Thoracic aorta (tissue), 2 donors: Measurements from ENCODE around the gene OSBP2. TPM values are rescaled to one million over a fixed set of nuclear protein-coding genes. Genes with fewer than 3 reads are reported as not detected.

Source experiments
- ATAC-seq: fragments of 150-250 bp; one replicate; pipeline ENCODE4 v1.8.0; 2017; ENCODE audit warnings: low read depth; ENCODE audit not compliant: insufficient number of reproducible peaks, low FRiP score
- DNase-seq: peaks from one replicate; pipeline ENCODE4 v3.0.0-alpha.2; 2020; ENCODE audit warnings: low spot score
- H3K27ac ChIP-seq, 2 donors: fragments of 200-600 bp; sonication (generic); 1 replicate in 1 of 2; 2 replicates in 1 of 2; pipeline ENCODE4 v1.5.1; 2016; ENCODE audit warnings: mild to moderate bottlenecking in 2 of 2, moderate library complexity in 2 of 2
- H3K27me3 ChIP-seq: fragments of 200-600 bp; sonication (generic); replicated peaks from 2 replicates; pipeline ENCODE4 v1.6.0; 2016; ENCODE audit warnings: mild to moderate bottlenecking; ENCODE audit not compliant: insufficient read depth
- H3K36me3 ChIP-seq: fragments of 200-600 bp; sonication (generic); one replicate; pipeline ENCODE4 v1.5.1; 2016
- H3K4me1 ChIP-seq, 2 donors: fragments of 200-600 bp; sonication (generic); 1 replicate in 1 of 2; 2 replicates in 1 of 2; pipeline versions ENCODE4 v1.5.1 to v1.6.0; 2016; ENCODE audit warnings: low read depth in 2 of 2, mild to moderate bottlenecking in 1 of 2; ENCODE audit not compliant: control insufficient read depth in 1 of 2
- H3K4me3 ChIP-seq: fragments of 200-600 bp; sonication (generic); 2 replicates; pipeline ENCODE4 v1.5.1; 2016; ENCODE audit warnings: mild to moderate bottlenecking
- H3K9me3 ChIP-seq: fragments of 200-600 bp; sonication (generic); 2 replicates; pipeline ENCODE4 v1.5.1; 2016
- CTCF ChIP-seq: fragments of 200-600 bp; sonication (generic); IDR thresholded peaks from one replicate; pipeline ENCODE4 v1.5.1; 2019; ENCODE audit warnings: antibody characterized with exemption
- total RNA-seq, 2 donors: library from RNA; depleted of rRNA; stranded (reverse); fragments of >200 nt; gene quantifications; one replicate each; pipeline versions ENCODE4 v1.1.0 to v1.2.3, GENCODE V29; 2016

OSBP2 gene
- total RNA-seq, 2 donors from 2014 or later: 0.71 to 3.0 TPM

GRCh38 chr22:30695871-30696655 is 1.4 kb downstream of the OSBP2 start:
- Histone ChIP-seq H3K27me3 (no peaks in the 10 kb centered on the region), H3K27ac (no peak overlapping the region), H3K36me3 (no peaks in the 10 kb centered on the region), H3K4me3 (no peak overlapping the region), H3K4me1 (peaks cover 5 to 7% of the 10 kb centered on the region in 2 donors), H3K9me3 (no peaks in the 10 kb centered on the region)
- DNase-seq: no peak
- ATAC-seq: no peak
- TF ChIP-seq CTCF: no peak

- Histone ChIP-seq H3K4me1 (peaks cover 5 to 7% of the 10 kb centered on the region in 2 donors), H3K27me3 (no peaks in the 10 kb centered on the region), H3K9me3 (no peaks in the 10 kb centered on the region), H3K4me3 (no peak overlapping the region), H3K36me3 (no peaks in the 10 kb centered on the region), H3K27ac (no peak overlapping the region)
- DNase-seq (no peak), ATAC-seq (no peak)
- no peak for TF ChIP-seq CTCF
Observed at GRCh38 chr22:30697975-30698374, 3.3 kb downstream of the OSBP2 start.

- TF ChIP-seq CTCF: no peak
- H3K27me3 ChIP-seq: no peaks in the 10 kb centered on the region
- H3K27ac ChIP-seq: no peak overlapping the region
- no peak for DNase-seq
- H3K36me3 ChIP-seq: no peaks in the 10 kb centered on the region
- no peaks in the 10 kb centered on the region for H3K4me1 ChIP-seq
- no peak overlapping the region for H3K4me3 ChIP-seq
- no peak for ATAC-seq
- H3K9me3 ChIP-seq: no peaks in the 10 kb centered on the region
Observed at GRCh38 chr22:30701872-30702271, 7.2 kb downstream of the OSBP2 start.

GRCh38 chr22:30702856-30703255 is 8.2 kb downstream of the OSBP2 start:
- H3K9me3 ChIP-seq: no peaks in the 10 kb centered on the region
- H3K4me1 ChIP-seq: no peaks in the 10 kb centered on the region
- no peak for TF ChIP-seq CTCF
- H3K4me3 ChIP-seq: no peak overlapping the region
- ATAC-seq (no peak), DNase-seq (no peak)
- no peaks in the 10 kb centered on the region for H3K36me3 ChIP-seq
- H3K27ac ChIP-seq: no peak overlapping the region
- no peaks in the 10 kb centered on the region for H3K27me3 ChIP-seq

- Histone ChIP-seq H3K36me3 (no peaks in the 10 kb centered on the region), H3K4me1 (no peaks in the 10 kb centered on the region), H3K27me3 (no peaks in the 10 kb centered on the region), H3K27ac (no peak overlapping the region), H3K4me3 (no peak overlapping the region), H3K9me3 (no peaks in the 10 kb centered on the region)
- no peak for ATAC-seq
- TF ChIP-seq CTCF: no peak
- DNase-seq: no peak
Observed at GRCh38 chr22:30704978-30705377, 10.3 kb downstream of the OSBP2 start.
